OCI-LY1 (cell line): ENCODE measurements around the gene CIZ1.

Experiments used
- H2AFZ ChIP-seq: fragments of 200-600 bp; sonication (generic), shearing (Covaris generic); 2 replicates; pipeline ENCODE4 v1.6.0; 2014; ENCODE audit warnings: antibody characterized with exemption, mild to moderate bottlenecking, low read length
- H3F3A ChIP-seq: fragments of 200-600 bp; sonication (generic), shearing (Covaris generic); 2 replicates; pipeline ENCODE4 v1.6.0; 2014; ENCODE audit warnings: mild to moderate bottlenecking, antibody characterized with exemption, low read length, moderate library complexity; ENCODE audit not compliant: insufficient read depth
- H3K27ac ChIP-seq: fragments of 200-600 bp; sonication (generic); 2 replicates; pipeline ENCODE4 v1.5.1; 2014; ENCODE audit warnings: low read length, mixed run types, mild to moderate bottlenecking, low read depth; ENCODE audit not compliant: poor library complexity, severe bottlenecking
- H3K27me3 ChIP-seq: fragments of 200-600 bp; sonication (generic); 2 replicates; pipeline ENCODE4 v1.6.0; 2014; ENCODE audit warnings: antibody characterized with exemption, mild to moderate bottlenecking, low read length, moderate library complexity; ENCODE audit not compliant: insufficient read depth
- H3K36me3 ChIP-seq: fragments of 200-600 bp; sonication (generic); 2 replicates; pipeline ENCODE4 v1.6.1; 2014; ENCODE audit warnings: mild to moderate bottlenecking, antibody characterized with exemption, low read length, moderate library complexity, mixed read lengths; ENCODE audit not compliant: insufficient read depth
- H3K4me1 ChIP-seq: fragments of 200-600 bp; sonication (generic); 2 replicates; pipeline ENCODE4 v1.5.1; 2014; ENCODE audit warnings: mild to moderate bottlenecking, low read length, moderate library complexity; ENCODE audit not compliant: insufficient read depth, severe bottlenecking
- H3K4me2 ChIP-seq: fragments of 200-600 bp; sonication (generic), shearing (Covaris generic); 2 replicates; pipeline ENCODE4 v1.6.1; 2014; ENCODE audit warnings: low read length
- H3K4me3 ChIP-seq: fragments of 200-600 bp; sonication (generic); 2 replicates; pipeline ENCODE4 v1.5.1; 2014; ENCODE audit warnings: low read length, low read depth, mild to moderate bottlenecking, mixed read lengths; ENCODE audit not compliant: poor library complexity, severe bottlenecking
- H3K79me2 ChIP-seq: fragments of 200-600 bp; shearing (Covaris generic); 2 replicates; pipeline ENCODE4 v1.6.1; 2016; ENCODE audit warnings: mixed run types, low read length, mixed read lengths; ENCODE audit not compliant: insufficient read depth
- H3K9ac ChIP-seq: fragments of 200-600 bp; sonication (generic), shearing (Covaris generic); 2 replicates; pipeline ENCODE4 v1.6.1; 2014; ENCODE audit warnings: mild to moderate bottlenecking, low read length, mixed read lengths
- H3K9me2 ChIP-seq: fragments of 200-600 bp; sonication (generic), shearing (Covaris generic); 2 replicates; pipeline ENCODE4 v1.6.1; 2014; ENCODE audit warnings: low read depth, mild to moderate bottlenecking, low read length, mixed read lengths
- H3K9me3 ChIP-seq: fragments of 200-600 bp; shearing (Covaris generic); 2 replicates; pipeline ENCODE4 v1.6.1; 2014; ENCODE audit warnings: low read length, mixed read lengths
- H4K20me1 ChIP-seq: fragments of 200-600 bp; sonication (generic), shearing (Covaris generic); 2 replicates; pipeline ENCODE4 v1.6.0; 2016; ENCODE audit warnings: mild to moderate bottlenecking, low read length; ENCODE audit not compliant: insufficient read depth
- EZH2 ChIP-seq: fragments of 200-600 bp; sonication (generic), shearing (Covaris generic); IDR thresholded peaks from 2 replicates; pipeline ENCODE4 v1.8.0; 2017; ENCODE audit warnings: borderline replicate concordance, mixed run types, mild to moderate bottlenecking, antibody characterized with exemption, low read length, moderate library complexity, mixed read lengths
- TF ChIP-seq, protein P1 (sequence below): fragments of 200-600 bp; sonication (generic), shearing (Covaris generic); IDR thresholded peaks from 2 replicates; pipeline ENCODE4 v1.5.1; 2017; ENCODE audit warnings: mild to moderate bottlenecking, antibody characterized with exemption, low read length, moderate library complexity, mixed read lengths

Gene CIZ1

DNA sequence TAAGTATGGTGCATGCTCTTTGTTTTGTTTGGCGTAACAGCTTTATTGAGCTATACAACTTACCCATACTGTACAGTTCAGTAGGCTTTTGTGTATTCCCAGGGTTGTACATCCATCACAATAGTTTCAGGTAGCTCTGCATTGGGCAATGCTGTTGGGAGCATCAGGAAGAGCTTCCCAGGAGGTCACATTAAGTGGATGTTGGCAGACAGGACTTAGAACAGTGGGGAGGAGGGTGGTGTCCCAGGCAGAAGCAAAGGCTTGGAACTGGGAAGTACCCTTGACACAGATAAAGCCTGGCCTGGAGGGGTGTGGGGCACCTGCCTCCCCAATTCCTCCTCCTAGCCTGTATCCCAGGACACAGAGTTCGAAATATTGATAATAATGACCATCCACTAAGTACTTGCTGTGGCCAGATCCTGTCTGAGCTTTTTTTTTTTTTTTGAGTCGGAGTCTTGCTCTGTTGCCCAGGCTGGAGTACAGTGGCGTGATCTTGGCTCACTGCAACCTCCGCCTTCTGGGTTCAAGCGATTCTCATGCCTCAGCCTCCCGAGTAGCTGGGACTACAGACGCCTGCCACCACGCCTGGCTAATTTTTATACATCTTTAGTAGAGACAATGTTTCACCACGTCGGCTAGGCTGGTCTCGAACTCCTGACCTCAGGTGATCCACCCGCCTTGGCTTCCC is 30.0 kb downstream of the CIZ1 start:
- H3K4me3 ChIP-seq: peak overlapping the region; percentile 89
- H3K36me3 ChIP-seq: peaks cover 33% of the 10 kb centered on the region
- H3K9ac ChIP-seq: peak overlapping the region; percentile 85; the same call in 1 of the 2 replicates
- no peaks in the 10 kb centered on the region for H3K79me2 ChIP-seq
- no peak for TF ChIP-seq EZH2
- TF ChIP-seq, protein P1, sequence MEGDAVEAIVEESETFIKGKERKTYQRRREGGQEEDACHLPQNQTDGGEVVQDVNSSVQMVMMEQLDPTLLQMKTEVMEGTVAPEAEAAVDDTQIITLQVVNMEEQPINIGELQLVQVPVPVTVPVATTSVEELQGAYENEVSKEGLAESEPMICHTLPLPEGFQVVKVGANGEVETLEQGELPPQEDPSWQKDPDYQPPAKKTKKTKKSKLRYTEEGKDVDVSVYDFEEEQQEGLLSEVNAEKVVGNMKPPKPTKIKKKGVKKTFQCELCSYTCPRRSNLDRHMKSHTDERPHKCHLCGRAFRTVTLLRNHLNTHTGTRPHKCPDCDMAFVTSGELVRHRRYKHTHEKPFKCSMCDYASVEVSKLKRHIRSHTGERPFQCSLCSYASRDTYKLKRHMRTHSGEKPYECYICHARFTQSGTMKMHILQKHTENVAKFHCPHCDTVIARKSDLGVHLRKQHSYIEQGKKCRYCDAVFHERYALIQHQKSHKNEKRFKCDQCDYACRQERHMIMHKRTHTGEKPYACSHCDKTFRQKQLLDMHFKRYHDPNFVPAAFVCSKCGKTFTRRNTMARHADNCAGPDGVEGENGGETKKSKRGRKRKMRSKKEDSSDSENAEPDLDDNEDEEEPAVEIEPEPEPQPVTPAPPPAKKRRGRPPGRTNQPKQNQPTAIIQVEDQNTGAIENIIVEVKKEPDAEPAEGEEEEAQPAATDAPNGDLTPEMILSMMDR: no peak
- H3K9me2 ChIP-seq: no peaks in the 10 kb centered on the region
- H4K20me1 ChIP-seq: no peaks in the 10 kb centered on the region
- H3F3A ChIP-seq: no peaks in the 10 kb centered on the region
- no peak overlapping the region for H2AFZ ChIP-seq
- no peaks in the 10 kb centered on the region for H3K27me3 ChIP-seq
- no peak overlapping the region for H3K27ac ChIP-seq
- peak overlapping the region; percentile 78 for H3K4me2 ChIP-seq
- H3K4me1 ChIP-seq: peaks cover 15% of the 10 kb centered on the region
- no peaks in the 10 kb centered on the region for H3K9me3 ChIP-seq

DNA sequence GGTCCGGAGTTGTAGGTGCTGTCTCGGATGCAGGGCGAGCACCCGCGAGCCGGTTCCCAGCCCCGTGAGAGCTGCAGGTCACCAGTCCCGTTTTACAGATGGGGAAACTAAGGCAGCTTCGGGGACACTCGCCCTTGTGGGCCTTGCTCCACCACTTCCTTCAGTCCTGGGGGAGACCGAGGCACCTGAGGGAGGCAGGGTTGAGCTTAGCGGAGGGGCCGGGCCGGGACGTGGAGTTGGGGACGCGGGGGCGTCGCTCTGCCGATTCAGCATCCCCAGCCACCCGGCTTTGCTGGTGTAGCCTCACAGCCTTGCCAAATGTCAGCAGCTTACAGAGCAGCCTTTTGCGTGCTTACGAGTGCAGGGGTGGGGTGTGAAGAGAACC is 30.8 kb downstream of the CIZ1 start:
- no peaks in the 10 kb centered on the region for H3F3A ChIP-seq
- no peaks in the 10 kb centered on the region for H4K20me1 ChIP-seq
- no peaks in the 10 kb centered on the region for H3K79me2 ChIP-seq
- H3K4me1 ChIP-seq: peaks cover 15% of the 10 kb centered on the region
- peak overlapping the region; percentile 85 for H3K9ac ChIP-seq
- no peak overlapping the region for H3K27ac ChIP-seq
- no peak overlapping the region for H2AFZ ChIP-seq
- peaks cover 26% of the 10 kb centered on the region for H3K36me3 ChIP-seq
- TF ChIP-seq, protein P1: no peak
- TF ChIP-seq EZH2: no peak
- no peaks in the 10 kb centered on the region for H3K9me3 ChIP-seq
- no peaks in the 10 kb centered on the region for H3K9me2 ChIP-seq
- H3K4me2 ChIP-seq: peak overlapping the region; percentile 78
- peaks cover 6% of the 10 kb centered on the region; the same call in 1 of the 2 replicates for H3K27me3 ChIP-seq
- peak overlapping the region; percentile 89 for H3K4me3 ChIP-seq

DNA sequence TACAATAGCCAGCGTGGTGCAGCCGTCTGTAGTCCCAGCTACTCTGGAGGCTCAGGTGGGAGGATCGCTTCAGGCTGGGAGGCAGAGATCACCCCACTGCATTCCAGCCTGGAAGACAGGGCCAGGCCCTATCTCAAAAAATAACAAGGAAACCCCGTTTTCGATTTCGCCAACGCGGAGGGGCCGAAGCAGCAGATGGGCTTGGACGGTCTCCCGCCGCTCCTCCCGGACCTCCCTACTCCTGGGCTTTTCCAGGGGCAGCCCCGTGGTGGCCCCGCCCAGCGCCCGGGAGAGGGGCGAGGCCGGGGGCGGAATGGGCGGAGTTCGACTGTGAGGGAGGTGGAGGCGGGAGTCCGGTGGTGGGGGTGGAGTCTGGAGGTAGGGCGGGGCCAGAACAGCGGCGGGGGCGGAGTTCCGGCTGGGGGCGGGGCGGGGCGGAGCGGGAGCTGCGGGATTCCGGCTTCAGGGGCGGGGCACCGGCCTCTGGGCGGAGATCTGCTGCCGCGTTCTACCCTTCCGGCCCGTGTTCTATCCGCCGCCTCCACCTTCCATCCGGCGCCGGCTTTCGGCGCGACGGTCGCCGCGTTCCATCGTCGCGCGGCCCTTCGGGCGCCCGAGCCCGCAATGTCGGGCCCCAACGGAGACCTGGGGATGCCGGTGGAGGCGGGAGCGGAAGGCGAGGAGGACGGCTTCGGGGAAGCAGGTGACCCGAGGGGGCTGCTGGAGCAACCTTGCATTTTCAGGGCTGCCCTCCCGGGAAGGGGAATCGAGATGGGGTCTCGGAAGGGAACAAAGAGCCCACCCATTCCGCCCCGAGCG is 31.4 kb downstream of the CIZ1 start, which contains the start of gene BBLN:
Gene BBLN (plus strand): TSS at position 482 of the 819 bp plus-strand sequence. CDS start 143 bp downstream, at position 625.
- H3K9me2 ChIP-seq: no peaks in the 10 kb centered on the region
- no peaks in the 10 kb centered on the region for H4K20me1 ChIP-seq
- H2AFZ ChIP-seq: peak within 1 kb of the TSS; percentile 90
- H3K4me2 ChIP-seq: peak within 1 kb of the TSS; percentile 80
- H3K4me3 ChIP-seq: peak within 1 kb of the TSS; percentile 89
- H3K9me3 ChIP-seq: no peaks in the 10 kb centered on the region
- no peaks in the 10 kb centered on the region for H3K79me2 ChIP-seq
- H3K27ac ChIP-seq: peak within 1 kb of the TSS; percentile 2
- no peak for TF ChIP-seq EZH2
- TF ChIP-seq, protein P1: no peak
- H3F3A ChIP-seq: no peaks in the 10 kb centered on the region
- H3K4me1 ChIP-seq: peaks cover 15% of the 10 kb centered on the region
- peak within 1 kb of the TSS; percentile 85 for H3K9ac ChIP-seq
- peaks cover 8% of the 10 kb centered on the region; the same call in 1 of the 2 replicates for H3K27me3 ChIP-seq
- H3K36me3 ChIP-seq: peaks cover 25% of the 10 kb centered on the region
